Peyer's patch (tissue), 4 donors: Measurements from ENCODE around the gene FA2H. TPM values are rescaled to one million over a fixed set of nuclear protein-coding genes. Genes with fewer than 3 reads are reported as not detected.

Source experiments
- DNase-seq, 3 donors: peaks; one replicate each; pipeline ENCODE4 v3.0.0-alpha.2; 2017 to 2019
- H3K27ac ChIP-seq, 4 donors: fragments of 200-600 bp; sonication (generic); one replicate each; pipeline ENCODE4 v1.5.1; 2016 to 2019
- H3K27me3 ChIP-seq, 2 donors: fragments of 200-600 bp; sonication (generic); one replicate each; pipeline ENCODE4 v1.5.1; 2019
- H3K36me3 ChIP-seq, 3 donors: fragments of 200-600 bp; sonication (generic); one replicate each; pipeline ENCODE4 v1.5.1; 2016 to 2019
- H3K4me1 ChIP-seq, 4 donors: fragments of 200-600 bp; sonication (generic); one replicate each; pipeline ENCODE4 v1.5.1; 2016 to 2019
- H3K4me3 ChIP-seq, 4 donors: fragments of 200-600 bp; sonication (generic); 1 replicate in 3 of 4; 2 replicates in 1 of 4; pipeline ENCODE4 v1.5.1; 2016 to 2019; ENCODE audit warnings: mild to moderate bottlenecking in 1 of 4
- H3K9me3 ChIP-seq, 4 donors: fragments of 200-600 bp; sonication (generic); one replicate each; pipeline ENCODE4 v1.5.1; 2016 to 2019; ENCODE audit warnings: mild to moderate bottlenecking in 1 of 4
- total RNA-seq, 4 donors: library from RNA; depleted of rRNA; stranded (reverse); fragments of >200 nt; gene quantifications; one replicate each; pipeline ENCODE4 v1.1.0, GENCODE V29; 2016
- TF ChIP-seq, protein P1 (sequence below), 6 experiments: fragments of 450-650 bp in 4 of 6; fragments of 200-600 bp in 2 of 6; sonication (generic) in 1 of 6; IDR thresholded peaks; one replicate each; pipeline ENCODE4 v1.5.1; 2017 to 2019; ENCODE audit warnings: antibody characterized with exemption in 6 of 6, mild to moderate bottlenecking in 3 of 6, moderate library complexity in 1 of 6

FA2H gene
- total RNA-seq, 4 donors from 2014 or later, result 6.6 to 36.9 (median 24.7) TPM

DNA sequence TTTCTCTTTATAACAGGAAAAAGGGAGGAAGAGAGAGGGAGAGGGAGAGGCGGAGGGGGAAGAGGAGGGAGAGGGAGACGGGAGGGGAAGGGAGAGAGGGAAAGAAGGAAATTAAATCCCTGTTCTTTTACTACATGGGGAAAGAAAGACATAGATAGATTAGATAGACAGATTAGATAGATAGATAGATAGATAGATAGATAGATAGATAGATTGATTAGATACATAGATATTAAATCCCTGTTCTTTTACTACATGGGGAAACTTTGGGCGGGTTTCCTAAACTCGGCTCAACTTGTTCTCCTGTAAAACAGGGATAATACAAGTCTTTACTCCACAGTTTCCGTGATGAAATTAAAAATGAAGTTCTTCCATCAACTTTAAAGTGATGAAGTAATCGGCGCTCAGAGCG, 108.6 kb downstream of the FA2H start:
- Histone ChIP-seq H3K27me3 (no peaks in the 10 kb centered on the region), H3K27ac (peak overlapping the region in 3 of 4 donors; percentile 74 to 82 (median 82)), H3K9me3 (no peaks in the 10 kb centered on the region), H3K4me3 (peak overlapping the region; percentile 85 to 94 (median 90)), H3K36me3 (peaks cover 0 to 29% (median 0%) of the 10 kb centered on the region in 3 donors), H3K4me1 (peaks cover 0 to 13% (median 7%) of the 10 kb centered on the region in 4 donors)
- TF ChIP-seq, protein P1, sequence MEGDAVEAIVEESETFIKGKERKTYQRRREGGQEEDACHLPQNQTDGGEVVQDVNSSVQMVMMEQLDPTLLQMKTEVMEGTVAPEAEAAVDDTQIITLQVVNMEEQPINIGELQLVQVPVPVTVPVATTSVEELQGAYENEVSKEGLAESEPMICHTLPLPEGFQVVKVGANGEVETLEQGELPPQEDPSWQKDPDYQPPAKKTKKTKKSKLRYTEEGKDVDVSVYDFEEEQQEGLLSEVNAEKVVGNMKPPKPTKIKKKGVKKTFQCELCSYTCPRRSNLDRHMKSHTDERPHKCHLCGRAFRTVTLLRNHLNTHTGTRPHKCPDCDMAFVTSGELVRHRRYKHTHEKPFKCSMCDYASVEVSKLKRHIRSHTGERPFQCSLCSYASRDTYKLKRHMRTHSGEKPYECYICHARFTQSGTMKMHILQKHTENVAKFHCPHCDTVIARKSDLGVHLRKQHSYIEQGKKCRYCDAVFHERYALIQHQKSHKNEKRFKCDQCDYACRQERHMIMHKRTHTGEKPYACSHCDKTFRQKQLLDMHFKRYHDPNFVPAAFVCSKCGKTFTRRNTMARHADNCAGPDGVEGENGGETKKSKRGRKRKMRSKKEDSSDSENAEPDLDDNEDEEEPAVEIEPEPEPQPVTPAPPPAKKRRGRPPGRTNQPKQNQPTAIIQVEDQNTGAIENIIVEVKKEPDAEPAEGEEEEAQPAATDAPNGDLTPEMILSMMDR (IDR thresholded peaks at IDR 0.05), result no peak
- no peak for DNase-seq

Other genes starting within 250 kb of the FA2H start
- gene GLG1, start 167.7 kb downstream of the FA2H start, total RNA-seq, result 100 to 1,000 TPM in 3 of 4 donors, 10 to 100 TPM in 1; 90.0 to 153 (median 113) TPM
- 10 to 100 TPM; 13.7 to 33.8 (median 23.8) TPM for gene RFWD3, start 107.9 kb downstream of the FA2H start, total RNA-seq
- gene MLKL, start 74.0 kb downstream of the FA2H start, total RNA-seq, result 10 to 100 TPM; 13.7 to 78.4 (median 22.5) TPM
- gene WDR59, start 210.3 kb upstream of the FA2H start, total RNA-seq, result 100 to 1,000 TPM in 2 of 4 donors, 10 to 100 TPM in 2; 32.9 to 127 (median 102) TPM
- gene ZNRF1, start 224.2 kb upstream of the FA2H start, total RNA-seq, result 10 to 100 TPM; 10.7 to 32.7 (median 16.4) TPM